GM12878 (cell line): ENCODE results near the gene TOM1L2.

Source experiments
- BCL11A ChIP-seq: IDR thresholded peaks from 2 replicates; pipeline ENCODE4 v1.6.1; 2011; ENCODE audit warnings: low read depth, low read length
- CEBPB ChIP-seq, 2 experiments: fragments of 150-350 bp in 1 of 2; IDR thresholded peaks; 2 replicates each; pipeline ENCODE4 v1.6.1; 2012 to 2014; ENCODE audit warnings: low read depth in 2 of 2, low read length in 2 of 2, borderline replicate concordance in 1 of 2, inconsistent platforms in 1 of 2
- CREM ChIP-seq: IDR thresholded peaks from 2 replicates; pipeline ENCODE4 v1.6.1; 2014; ENCODE audit warnings: antibody characterized with exemption, low read depth
- EZH2 ChIP-seq: IDR thresholded peaks from 2 replicates; pipeline ENCODE4 v1.6.1; 2012; ENCODE audit warnings: low read depth, mild to moderate bottlenecking, control low read depth, inconsistent platforms, low read length, borderline replicate concordance; ENCODE audit not compliant: control insufficient read depth
- JUND ChIP-seq: IDR thresholded peaks from 2 replicates; pipeline ENCODE4 v1.6.1; 2012; ENCODE audit warnings: low read depth, mild to moderate bottlenecking, low read length, improper control_type of control experiment, moderate library complexity
- MXI1 ChIP-seq: fragments of 150-350 bp; IDR thresholded peaks from 2 replicates; pipeline ENCODE4 v1.6.1; 2011; ENCODE audit warnings: low read depth, mild to moderate bottlenecking, inconsistent platforms, low read length, improper control_type of control experiment
- POLR2A ChIP-seq: IDR thresholded peaks from 2 replicates; pipeline ENCODE4 v1.6.1; 2011; ENCODE audit warnings: low read depth, mild to moderate bottlenecking, low read length
- ZNF217 ChIP-seq: fragments of 450-650 bp; IDR thresholded peaks from 2 replicates; pipeline ENCODE4 v1.6.1; 2017; ENCODE audit warnings: antibody characterized with exemption, mild to moderate bottlenecking
- TF ChIP-seq, protein P1 (sequence below), 3 experiments: IDR thresholded peaks in 2 of 3; conservative IDR thresholded peaks in 1 of 3; 2 replicates each; pipeline ENCODE4 v1.5.1; 2011; ENCODE audit warnings: low read depth in 3 of 3, low read length in 3 of 3, mild to moderate bottlenecking in 3 of 3, control low read depth in 2 of 3, moderate library complexity in 2 of 3, inconsistent platforms in 1 of 3, mixed read lengths in 1 of 3; ENCODE audit not compliant: control insufficient read depth in 2 of 3, insufficient read depth in 1 of 3; ENCODE audit errors: extremely low read depth in 1 of 3

DNA sequence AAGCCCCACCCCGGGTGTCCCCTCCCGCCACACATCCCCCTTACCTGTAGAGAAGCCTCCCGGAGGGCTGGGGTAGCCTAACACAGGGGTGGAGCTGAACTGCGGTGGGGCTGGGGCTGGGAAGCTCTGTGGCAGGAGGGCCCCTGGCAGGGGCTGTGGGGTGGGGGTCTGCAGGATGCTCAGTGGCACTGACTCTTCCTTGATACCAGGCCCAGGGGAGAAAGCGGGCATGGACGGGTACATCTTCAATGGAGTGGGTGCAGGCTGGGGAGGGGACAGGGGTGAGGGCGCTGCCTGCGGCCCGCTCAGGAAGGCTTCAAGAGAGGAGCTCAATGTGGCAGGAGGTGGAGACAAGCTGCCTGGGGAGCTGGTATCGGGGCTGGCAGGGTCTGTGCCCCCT lies 152.2 kb downstream of the TOM1L2 start:
- TF ChIP-seq, protein P1, sequence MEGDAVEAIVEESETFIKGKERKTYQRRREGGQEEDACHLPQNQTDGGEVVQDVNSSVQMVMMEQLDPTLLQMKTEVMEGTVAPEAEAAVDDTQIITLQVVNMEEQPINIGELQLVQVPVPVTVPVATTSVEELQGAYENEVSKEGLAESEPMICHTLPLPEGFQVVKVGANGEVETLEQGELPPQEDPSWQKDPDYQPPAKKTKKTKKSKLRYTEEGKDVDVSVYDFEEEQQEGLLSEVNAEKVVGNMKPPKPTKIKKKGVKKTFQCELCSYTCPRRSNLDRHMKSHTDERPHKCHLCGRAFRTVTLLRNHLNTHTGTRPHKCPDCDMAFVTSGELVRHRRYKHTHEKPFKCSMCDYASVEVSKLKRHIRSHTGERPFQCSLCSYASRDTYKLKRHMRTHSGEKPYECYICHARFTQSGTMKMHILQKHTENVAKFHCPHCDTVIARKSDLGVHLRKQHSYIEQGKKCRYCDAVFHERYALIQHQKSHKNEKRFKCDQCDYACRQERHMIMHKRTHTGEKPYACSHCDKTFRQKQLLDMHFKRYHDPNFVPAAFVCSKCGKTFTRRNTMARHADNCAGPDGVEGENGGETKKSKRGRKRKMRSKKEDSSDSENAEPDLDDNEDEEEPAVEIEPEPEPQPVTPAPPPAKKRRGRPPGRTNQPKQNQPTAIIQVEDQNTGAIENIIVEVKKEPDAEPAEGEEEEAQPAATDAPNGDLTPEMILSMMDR (IDR thresholded peaks at IDR 0.05 in 2 of 3, conservative IDR thresholded peaks at IDR 0.05 in 1 of 3; ENCODE audit: control insufficient read depth in 2 of 3, extremely low read depth in 1 of 3, insufficient read depth in 1 of 3, low read depth in 3 of 3, low read length in 3 of 3): no peak
- no peak for TF ChIP-seq JUND
- TF ChIP-seq CEBPB (IDR thresholded peaks at IDR 0.05; ENCODE audit: borderline replicate concordance in 1 of 2, low read depth in 2 of 2, low read length in 2 of 2): no peak
- no peak for TF ChIP-seq BCL11A
- no peak for TF ChIP-seq EZH2
- no peak for TF ChIP-seq POLR2A
- no peak for TF ChIP-seq ZNF217
- TF ChIP-seq MXI1: no peak
- TF ChIP-seq CREM: no peak
